Measurements from ENCODE around the gene QDPR.
"Not testable (repeated sequence)": the region's sequence is repeated elsewhere in the genome, so short reads cannot be mapped to it uniquely, and the experiment has no call there.

The QDPR gene

DNA sequence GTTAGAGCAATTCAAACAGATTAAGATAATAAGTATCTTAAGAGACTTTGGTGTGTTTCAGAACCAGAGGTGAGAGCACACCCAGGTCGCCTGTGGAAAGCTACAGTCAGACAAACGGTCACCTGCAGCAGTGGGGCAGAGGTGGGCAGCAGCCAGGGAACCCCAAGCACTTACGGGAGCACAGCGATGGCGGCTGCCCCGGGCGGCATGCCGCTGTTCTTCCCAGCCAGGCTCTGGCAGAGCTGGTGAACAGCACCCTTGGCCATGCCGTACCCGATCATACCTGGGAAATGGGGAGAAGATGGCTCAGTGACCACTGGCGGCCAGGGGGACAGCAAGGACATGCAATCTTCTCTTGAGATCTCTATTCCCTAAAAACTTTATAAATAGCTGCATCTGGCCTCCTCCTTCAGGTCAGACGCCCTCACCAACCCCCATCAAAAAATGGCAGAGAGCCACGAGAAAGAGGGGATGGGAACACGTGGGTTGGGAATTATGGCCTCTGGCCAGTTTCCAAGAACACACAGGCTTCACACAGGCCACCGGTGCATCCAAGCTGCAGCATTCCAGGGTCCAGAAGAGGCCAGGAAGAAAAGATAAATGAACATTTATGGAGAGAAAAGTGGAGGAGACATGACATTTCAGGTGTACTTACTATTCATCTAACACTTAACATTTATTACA, 19.7 kb downstream of the QDPR start:
- no peak for DNase-seq (ENCODE audit: low read depth in 2 of 2)

DNA sequence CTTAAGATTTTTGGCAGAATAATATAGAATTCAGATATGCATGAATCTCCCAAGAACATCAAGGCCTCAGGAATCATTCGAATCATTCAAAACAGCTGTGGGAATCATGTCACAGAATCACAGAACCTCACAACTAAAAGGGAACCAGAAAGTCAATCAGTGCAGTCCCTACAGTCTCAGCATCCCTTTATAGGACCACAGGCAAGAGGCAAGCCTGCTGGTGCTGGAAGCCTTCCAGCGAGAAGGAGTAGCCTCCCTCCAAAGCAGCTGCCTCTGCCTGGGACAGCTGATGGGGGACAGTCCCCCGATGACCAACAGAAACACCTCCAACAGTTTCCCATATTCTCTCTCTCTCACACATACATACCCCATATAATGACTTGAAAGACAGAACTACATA, 20.7 kb downstream of the QDPR start:
- no peak for DNase-seq (ENCODE audit: low read depth in 2 of 2)

DNA sequence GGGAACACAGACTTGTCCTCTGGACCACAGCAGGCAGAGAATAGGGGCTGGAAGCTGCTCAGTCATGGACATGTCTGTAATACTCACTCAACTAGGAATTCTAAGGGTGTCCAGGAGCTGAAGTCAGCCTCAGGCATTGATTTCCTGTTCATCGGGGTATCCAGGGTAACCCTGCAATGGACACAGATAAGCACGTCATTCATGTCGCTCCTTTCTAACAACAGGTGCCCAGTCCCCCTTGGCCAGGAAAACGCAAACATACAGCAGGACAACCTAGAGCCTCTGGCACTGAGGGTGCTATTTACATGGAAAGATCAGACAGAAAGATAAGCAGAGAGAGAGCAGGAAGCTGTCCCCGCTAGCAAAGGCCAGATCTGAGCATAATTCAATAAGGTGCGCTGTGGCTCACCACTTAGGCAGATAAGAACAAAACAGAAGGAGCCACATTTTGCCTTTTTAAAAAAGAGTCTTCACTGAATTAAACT, 21.3 kb downstream of the QDPR start:
- no peak for DNase-seq (ENCODE audit: low read depth in 2 of 2)

DNA sequence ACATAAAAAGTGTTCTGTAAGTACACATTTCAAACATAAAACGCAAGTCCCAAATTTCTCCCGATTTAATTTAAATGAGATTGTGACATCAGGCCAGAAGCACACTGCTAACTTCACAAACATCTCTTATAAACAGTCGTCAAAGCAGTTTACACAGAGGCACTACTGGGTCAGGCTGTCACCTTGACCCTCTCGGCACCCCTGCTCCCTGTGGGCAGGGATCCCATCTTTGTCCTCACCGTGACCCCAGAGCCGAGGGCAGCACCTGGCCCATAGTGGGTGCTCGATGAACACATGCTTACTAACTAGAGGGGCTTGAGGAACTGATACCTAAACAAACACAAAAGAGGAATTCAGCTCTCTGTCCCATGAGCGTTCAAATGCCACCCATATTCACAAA, 22.2 kb downstream of the QDPR start:
- no peak for DNase-seq (ENCODE audit: low read depth in 2 of 2)

DNA sequence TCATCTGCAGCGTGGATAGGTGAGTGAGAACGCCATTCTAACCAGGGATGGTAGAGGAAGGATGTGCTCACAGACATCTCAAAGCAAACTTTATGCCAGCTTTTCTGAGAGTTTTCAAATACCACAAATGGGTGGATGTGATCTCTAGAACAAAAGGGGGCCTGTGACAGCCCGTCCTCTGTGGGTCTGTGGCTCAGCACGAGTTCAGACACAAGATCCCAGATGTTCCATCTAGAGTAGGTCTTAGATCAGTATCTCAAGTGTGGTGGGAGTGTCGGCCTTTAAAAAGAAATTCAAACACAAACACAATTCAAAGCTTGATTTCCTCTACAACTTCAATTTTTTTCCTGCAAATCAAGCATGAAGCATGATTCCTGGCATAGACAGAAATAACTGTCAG, 22.8 kb downstream of the QDPR start:
- no peak for DNase-seq (ENCODE audit: low read depth in 2 of 2)

DNA sequence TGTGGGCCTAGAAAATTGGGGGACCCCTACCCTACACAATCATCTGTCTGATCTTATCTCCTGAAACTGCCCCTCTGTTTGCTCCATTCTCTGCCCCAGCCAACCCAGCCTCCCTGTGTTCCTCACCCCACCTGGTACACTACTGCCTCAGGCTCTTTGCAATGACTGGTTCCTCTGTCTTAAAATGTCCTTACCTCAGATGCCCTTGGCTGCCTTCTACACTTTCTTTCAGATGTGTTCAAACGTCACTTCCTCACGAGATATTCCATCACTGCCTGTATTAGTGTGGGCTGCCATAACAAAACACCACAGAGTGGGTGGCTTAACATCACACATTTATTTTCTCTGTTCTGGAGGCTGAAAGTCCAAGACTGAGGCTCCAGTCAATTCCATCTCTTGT, 29.2 kb downstream of the QDPR start:
- DNase-seq (ENCODE audit: low read depth in 2 of 2) = no peak

DNA sequence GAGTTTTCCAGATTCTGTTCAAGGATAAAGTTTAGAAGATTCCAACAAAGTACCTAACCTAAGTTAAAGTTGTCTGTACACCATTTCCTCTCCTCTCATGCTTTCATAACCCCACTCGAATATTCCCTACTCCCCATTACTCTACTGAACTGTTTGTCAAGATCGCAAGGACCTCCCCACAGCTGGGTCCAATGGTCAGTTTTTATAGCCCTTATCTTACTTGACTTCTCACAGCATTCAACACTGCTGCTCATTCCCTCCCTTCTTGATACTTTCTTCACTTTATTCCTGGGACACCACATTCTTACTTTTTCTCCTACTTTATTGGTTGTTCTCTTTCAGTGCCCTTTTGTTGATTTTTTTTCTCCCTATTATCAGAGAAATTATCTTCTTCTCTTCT, 30.9 kb downstream of the QDPR start:
- no peak for DNase-seq (ENCODE audit: low read depth in 2 of 2)

DNA sequence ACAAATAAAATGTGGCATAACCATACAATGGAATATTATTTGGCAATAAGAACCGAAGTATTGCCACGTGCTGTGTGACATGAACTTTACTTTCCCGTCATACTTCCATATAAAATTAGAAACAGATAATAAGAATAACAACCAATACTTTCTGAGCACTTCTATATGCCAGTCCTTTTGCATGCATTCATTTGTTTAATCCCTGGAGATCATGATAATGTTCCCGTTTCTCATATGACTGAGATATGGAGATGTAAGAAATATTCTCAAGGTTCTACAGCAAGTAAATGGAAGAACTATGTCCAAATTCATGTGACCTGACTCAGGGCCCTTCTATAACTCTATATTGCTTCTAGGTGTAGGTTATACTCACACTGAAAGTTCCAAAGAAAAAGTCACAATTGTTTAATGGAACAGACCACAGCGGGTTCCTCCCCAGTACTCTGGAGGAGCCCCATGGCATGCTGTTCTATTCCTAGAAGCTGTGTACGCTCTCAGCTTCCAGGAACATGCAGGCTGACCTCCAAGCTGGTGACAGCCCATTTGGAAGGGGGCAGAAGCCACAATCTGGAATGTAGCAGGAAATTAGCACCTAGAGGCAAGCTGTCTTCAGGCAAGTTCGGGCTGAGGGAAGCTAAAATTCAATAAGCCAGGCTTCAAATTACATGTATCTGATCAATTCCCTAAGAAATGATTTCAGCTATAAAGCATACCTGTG, 31.5 kb downstream of the QDPR start:
- DNase-seq (ENCODE audit: low read depth in 2 of 2) = no peak

DNA sequence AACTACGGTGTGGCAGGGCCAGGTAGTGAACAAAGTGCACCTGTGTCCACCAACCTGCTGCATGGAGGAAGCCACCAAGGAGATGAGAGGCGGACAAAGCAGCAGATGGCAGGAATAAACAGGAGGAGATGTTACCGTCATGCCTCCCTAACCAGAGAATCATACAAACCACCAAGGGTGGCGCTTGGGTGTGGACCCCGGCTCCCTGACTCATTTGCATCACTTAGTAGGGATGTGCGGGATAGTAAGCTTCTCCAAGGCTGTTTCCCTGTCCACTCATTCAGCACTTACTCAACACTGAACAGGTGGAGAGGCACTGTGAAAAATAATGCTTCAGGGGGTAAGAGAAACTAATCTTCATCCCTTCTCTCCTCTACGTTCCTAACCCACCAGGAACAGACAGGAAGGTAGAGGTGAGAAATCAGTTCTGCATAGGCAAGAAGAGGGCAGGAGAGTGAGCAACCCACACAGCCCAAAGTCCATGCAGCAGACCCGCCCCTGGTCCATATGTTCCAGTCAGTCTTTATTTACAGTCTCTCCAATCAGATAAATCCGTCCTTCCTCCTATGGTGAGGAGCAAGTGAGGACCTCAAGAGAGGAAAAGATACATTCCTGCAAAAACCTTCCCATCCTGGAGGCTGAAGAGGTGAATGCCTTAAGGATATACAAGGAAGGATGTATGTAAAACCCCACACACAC, 34.0 kb downstream of the QDPR start:
- no peak for DNase-seq (ENCODE audit: low read depth in 2 of 2)

DNA sequence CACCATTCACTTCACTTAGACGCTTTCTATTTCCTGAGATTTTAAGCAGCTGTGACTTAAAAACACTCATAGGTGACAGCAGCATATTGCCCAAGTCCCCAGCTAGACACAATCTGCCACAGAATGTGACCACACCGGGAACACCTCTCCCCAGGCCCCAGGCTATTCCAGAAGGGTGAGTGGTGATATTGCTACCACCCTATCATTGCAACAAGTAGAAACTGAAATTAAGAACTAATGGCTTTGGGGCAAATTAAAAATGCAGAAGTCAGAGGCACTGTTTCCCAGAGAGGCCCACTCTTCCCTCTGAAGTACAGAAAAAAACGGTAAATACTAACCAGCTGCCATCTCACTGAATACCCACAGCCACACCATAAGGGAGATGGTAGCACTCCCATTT, 35.0 kb downstream of the QDPR start:
- DNase-seq (ENCODE audit: low read depth in 2 of 2) = no peak

DNA sequence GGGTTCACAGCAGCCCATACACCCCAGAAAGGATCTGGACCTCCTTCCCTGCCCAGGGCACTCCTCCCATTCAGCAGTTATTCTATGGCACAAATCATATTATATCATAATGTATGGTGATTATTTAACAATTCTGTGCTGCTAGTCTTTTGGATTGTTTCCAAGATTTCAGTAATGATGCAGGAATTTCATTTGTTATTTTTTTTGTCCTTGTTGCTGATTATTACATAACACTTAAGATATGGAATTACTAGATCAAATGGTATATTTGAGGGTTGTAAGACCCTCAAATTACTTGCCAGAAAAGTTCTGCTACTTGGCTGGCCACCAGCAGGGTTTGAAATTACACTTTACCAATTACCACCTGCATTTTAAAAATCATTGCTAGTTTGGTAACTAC, 36.4 kb downstream of the QDPR start:
- DNase-seq (ENCODE audit: low read depth in 2 of 2) = no peak

DNA sequence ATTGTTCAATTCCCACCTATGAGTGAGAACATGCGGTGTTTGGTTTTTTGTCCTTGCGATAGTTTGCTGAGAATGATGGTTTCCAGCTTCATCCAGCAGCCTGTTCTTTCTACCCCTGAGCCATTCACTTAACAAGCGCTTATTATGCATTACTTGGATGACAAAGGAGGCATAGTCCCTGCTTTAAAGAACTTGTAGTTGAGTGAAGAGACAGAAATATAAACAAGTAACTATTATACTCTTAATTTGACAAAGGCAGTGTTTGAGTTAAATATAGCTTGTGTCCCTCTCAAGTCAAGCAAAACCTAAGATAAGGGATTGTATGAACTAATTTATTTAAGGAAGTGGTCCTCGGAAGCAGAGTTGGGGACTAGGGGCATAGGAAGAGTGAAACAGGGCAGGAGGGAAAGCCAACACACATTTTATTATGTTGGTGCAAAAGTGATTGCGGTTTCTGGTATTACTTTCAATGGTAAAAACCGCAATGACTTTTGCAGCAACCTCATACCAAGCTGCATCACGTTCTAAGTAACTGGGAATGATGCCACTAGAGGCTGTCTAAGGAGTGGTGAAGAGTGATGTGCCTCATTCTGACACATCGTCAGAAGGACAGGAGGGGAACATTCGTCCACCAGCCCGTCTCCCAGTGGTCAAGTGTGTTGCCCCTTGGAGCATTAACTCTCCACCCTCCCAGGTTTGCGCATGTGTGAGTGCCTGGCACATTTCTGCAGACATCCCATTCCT, 41.8 kb downstream of the QDPR start:
- no peak for DNase-seq (ENCODE audit: low read depth in 2 of 2)

DNA sequence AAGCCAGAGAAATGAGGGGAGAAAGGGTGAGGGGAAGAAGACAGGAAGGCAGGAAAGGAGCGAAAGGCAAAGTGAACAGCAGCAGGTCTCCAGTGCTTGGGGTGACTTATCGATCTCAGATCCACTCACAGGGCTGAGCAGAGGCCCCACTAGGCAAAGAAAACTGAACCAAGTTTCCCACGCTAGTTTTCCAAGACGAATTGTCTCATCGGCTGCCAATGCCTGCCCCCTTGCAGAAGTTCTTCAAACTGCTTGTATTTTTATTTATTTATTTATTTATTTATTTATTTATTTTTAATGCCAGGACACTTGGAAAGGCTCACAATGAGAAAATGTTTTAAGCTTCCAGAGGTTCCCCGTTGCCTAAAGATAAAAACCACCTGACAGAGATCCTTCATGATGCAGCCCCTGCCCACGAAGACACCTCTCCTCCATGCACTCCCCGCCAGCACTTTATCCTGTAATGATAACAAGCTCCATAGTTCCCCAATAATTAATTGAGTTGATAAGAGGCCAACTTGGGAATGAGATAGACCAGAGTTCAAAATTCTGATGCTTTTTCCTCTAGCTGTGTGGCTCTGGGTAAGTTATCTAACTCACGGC, 43.2 kb downstream of the QDPR start:
- no peak for DNase-seq (ENCODE audit: low read depth in 2 of 2)

DNA sequence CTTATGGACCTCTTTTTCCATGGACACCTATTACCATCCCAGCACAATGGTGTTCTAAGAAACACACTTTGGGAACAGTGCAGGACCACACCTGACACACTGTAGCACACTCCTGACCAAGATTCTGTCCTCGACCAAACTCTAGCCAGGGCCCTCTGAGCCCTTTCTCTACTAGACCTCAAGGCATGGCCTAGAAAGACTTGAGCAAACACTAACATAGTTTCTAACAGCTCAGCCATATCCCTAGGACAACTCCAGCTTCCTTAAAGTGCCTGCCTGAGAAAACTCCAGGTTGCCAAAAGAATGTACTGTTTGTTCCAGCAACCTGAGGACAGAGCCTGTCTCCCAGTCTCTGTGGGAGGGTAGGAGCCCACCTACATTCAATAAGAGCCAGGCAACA, 48.3 kb downstream of the QDPR start:
- DNase-seq (ENCODE audit: low read depth in 2 of 2) = no peak

DNA sequence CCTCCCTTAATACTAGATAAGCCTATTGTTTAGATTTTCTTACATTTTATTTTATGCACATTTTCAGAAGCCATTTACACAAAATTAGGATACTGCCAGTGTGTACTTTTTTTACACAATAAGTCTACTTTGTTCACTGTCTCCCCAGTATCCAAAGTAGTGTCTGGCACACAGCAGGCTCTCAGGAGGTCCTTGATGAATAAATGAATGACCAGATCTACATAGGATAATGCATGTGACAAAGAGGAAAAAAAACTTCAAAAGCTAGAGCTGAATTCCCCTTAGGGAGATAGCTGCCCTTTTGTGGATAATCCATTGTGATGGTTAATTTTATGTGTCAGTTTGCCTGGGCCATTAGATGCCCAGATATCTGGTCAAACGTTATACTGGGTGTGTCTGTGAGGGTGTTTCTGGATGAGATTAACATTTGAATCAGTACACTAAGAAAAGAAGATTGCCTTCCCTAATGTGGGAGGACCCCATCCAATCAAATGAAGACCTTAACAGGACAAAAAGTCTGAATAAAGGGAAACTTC, 61.6 kb downstream of the QDPR start:
- no peak for DNase-seq (ENCODE audit: low read depth in 2 of 2)

DNA sequence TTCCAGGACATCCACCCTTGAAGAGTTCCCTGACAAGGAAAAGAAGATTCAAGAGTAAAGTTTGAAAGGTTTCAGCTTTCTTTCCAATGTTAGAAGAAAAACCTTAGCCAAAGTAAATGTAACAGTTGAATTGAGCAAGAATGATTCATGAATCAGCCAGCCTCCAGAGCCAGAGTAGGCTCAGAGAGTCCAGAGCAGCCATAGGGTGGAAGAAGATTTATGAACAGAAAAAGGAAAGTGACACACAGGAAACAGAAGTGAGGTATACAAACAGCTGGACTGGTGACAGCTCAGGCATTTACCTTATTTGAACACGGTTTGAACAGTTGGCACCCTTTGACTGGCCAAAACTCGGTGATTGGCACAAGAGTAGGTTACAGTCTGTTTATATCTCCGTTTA, 63.2 kb downstream of the QDPR start:
- DNase-seq (ENCODE audit: low read depth in 2 of 2) = no peak

DNA sequence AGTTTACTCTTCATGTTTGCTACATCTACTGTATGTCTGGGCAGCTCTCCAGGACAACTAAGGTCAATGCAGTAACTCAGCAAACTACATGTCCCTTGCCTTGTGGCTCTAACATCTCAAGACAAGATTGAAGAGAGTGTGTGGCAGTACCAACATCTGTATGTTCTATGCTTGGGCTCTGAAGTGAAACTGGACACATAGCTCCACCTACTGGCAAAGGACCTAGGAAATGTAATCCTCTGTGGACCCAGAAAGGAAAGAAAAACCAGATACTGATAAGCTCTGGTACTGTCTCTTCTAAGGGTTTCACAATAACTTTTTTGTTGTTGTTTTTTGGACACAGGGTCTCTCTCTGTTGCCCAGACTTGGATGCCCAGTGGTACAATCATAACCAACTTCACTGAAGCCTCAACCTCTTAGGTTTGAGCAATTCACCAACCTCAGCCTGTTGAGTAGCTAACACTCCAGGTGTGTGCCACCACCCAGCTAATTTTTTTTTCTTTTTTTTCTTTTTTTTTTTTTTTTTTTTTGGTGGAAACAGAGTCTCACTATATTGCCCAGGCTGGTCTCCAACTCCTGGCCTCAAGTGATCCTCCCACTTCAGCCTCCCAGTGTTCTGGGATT, 64.1 kb downstream of the QDPR start:
- peak in 1 of 2 donors; percentile 6 for DNase-seq (ENCODE audit: low read depth in 2 of 2)

DNA sequence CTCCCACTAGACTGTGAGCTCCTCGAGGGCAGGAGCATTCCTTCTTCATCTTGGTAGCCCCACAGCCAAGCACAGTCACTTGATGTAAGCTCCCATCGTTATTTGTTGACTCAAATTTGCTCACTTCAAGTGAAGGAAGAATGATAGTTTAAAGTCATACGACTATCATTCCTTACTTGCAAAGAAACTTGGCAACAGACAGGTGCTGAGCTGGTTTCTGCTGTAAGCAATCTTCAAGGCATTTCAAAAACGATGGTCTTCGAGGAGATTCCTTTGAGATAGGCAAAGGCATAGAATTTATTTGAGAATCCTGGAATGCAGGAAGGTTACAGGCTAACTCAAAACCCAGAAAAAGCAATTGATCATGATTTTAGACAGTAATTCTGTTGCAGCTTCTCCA, 64.8 kb downstream of the QDPR start:
- DNase-seq (ENCODE audit: low read depth in 2 of 2) = no peak

DNA sequence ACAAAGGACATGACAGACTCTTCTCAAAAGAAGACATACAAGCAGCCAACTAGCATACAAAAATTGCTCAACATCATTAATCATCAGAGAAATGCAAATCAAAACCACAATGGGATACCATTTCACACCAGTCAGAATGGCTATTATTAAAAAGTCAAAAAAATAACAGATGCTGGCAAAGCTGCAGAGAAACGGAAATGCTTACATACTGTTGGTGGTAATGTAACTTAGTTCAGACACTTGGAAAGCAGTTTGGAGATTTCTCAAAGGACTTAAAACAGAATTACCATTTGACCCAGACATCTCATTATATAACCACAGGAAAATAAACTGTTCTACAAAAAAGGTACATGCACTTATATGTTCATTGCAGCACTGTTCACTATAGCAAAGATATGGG, 69.4 kb downstream of the QDPR start:
- DNase-seq (ENCODE audit: low read depth in 2 of 2) = not testable (repeated sequence)

DNA sequence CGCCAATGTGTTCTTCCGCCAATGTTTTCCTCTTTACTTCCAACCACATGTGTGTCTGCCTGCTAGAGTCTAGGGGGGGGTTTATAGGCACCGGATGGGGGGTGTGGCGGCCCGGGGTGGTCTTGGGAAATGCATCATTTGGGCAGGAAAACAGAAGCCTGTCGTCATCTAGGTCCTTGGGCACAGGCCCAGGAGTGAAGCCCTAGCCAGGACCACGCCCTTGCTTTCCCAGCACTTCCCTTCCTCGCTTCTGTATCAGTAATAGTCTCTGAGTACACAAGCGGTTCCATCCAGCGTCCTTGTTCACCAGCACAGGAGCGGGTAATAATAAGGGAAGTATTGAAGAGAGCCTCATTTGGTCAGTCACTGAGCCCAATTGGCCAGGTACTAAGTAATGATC, 74.5 kb downstream of the QDPR start:
- DNase-seq (ENCODE audit: low read depth in 2 of 2) = no peak

DNA sequence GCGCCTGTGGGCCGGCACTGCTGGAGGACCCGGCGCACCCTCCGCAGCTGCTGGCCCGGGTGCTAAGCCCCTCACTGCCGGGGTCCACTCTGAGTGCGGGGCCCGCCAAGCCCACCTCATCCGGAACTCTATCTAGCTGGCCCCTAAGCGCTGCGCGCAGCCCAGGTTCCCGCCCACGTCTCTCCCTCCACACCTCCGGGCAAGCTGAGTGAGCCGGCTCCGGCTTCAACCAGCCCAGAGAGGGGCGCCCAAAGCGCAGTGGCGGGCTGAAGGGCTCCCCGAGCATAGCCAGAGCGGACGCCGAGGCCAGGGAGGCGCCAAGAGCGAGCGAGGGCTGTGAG, 75.2 kb downstream of the QDPR start:
- no peak for DNase-seq (ENCODE audit: low read depth in 2 of 2)

All from stimulated activated CD8-positive, alpha-beta memory T cell treated with anti-CD3 and anti-CD28 coated beads, Interleukin-15, amount 100 ng/mL, for 48 hours (primary cell).